ENCODE measurements around the gene XRCC4. TPM values are rescaled to one million over a fixed set of nuclear protein-coding genes. Genes with fewer than 3 reads are reported as not detected.

The XRCC4 gene
- total and polyA plus RNA-seq, 2 of the 13 experiments (the other 11 are each of a cell fraction or from before 2014, with no cell fraction given), result 2.8 to 12.6 TPM

GRCh38 chr5:83342465-83342864, 265.1 kb downstream of the XRCC4 start (continued):
- TF ChIP-seq ZBTB37 (CRISPR knock-in tag; IDR thresholded peaks at IDR 0.05), result no peak
- TF ChIP-seq NFYB (CRISPR knock-in tag; IDR thresholded peaks at IDR 0.05), result no peak

GRCh38 chr5:83343299-83343698, 266.0 kb downstream of the XRCC4 start:
- no peaks in the 10 kb centered on the region for H3K36me3 ChIP-seq (replicated peaks in 1 of 2; ENCODE audit: control insufficient read depth in 1 of 2, insufficient read depth in 2 of 2, low read length in 2 of 2)
- no peak overlapping the region for H3K27ac ChIP-seq (ENCODE audit: extremely low read length, insufficient read depth, low read length)
- no peak overlapping the region for H3K9ac ChIP-seq (ENCODE audit: insufficient read depth, low read depth, low read length)
- TF ChIP-seq WIZ (CRISPR knock-in tag; IDR thresholded peaks at IDR 0.05) (no peak), SP2 (CRISPR knock-in tag; IDR thresholded peaks at IDR 0.05) (no peak), CEBPB (IDR thresholded peaks at IDR 0.05; ENCODE audit: borderline replicate concordance, low read depth, low read length) (no peak), ZNF143 (CRISPR knock-in tag; IDR thresholded peaks at IDR 0.05) (no peak), SOX6 (IDR thresholded peaks at IDR 0.05) (no peak), SOX6 (CRISPR knock-in tag; IDR thresholded peaks at IDR 0.05) (no peak)
- no peak overlapping the region for H3K4me3 ChIP-seq (replicated peaks in 1 of 3; ENCODE audit: insufficient read depth in 1 of 3, low read depth in 2 of 3, low read length in 3 of 3)
- FAIRE-seq (no peak), ATAC-seq (no peak), DNase-seq (ENCODE audit: low spot score) (no peak)
- ChIA-PET POLR2A (no interaction called here), CTCF (ENCODE audit: low intra/inter-chr PET ratio, low total read pairs) (no interaction called here)
- H3K79me2 ChIP-seq (ENCODE audit: insufficient read depth, low read length), result no peaks in the 10 kb centered on the region
- no peaks in the 10 kb centered on the region for H3K27me3 ChIP-seq (ENCODE audit: control insufficient read depth in 1 of 2, insufficient read depth in 2 of 2, low read length in 2 of 2)
- H4K20me1 ChIP-seq (ENCODE audit: insufficient read depth, low read length), result no peaks in the 10 kb centered on the region
- no TSS peak for BruUV-seq (replicated peaks)
- H2AFZ ChIP-seq (ENCODE audit: low read length), result no peak overlapping the region
- intact Hi-C loops (cut with micrococcal nuclease; ENCODE audit: unreplicated experiment), result no loop called here
- no peak overlapping the region for H3K4me2 ChIP-seq (ENCODE audit: low read depth, low read length)
- H3K4me1 ChIP-seq (ENCODE audit: insufficient read depth, low read length), result no peaks in the 10 kb centered on the region
- in situ Hi-C loops (cut with HindIII; ENCODE audit: extremely low pct_ligation_motif_present, low pct_unique_long_range_greater_than_20kb), result no loop called here
- WGBS (ENCODE audit: low lambda C conversion rate), result 51% methylated on average over 2 of the region's 2 CpGs
- peaks cover 12% of the 10 kb centered on the region for H3K9me3 ChIP-seq (ENCODE audit: low read length)
